ENCODE data around the gene PSMB8. TPM values are rescaled to one million over a fixed set of nuclear protein-coding genes. Genes with fewer than 3 reads are reported as not detected.

PSMB8 gene
- total RNA-seq, 2 experiments from 2014 or later: 142 to 216 TPM

DNA sequence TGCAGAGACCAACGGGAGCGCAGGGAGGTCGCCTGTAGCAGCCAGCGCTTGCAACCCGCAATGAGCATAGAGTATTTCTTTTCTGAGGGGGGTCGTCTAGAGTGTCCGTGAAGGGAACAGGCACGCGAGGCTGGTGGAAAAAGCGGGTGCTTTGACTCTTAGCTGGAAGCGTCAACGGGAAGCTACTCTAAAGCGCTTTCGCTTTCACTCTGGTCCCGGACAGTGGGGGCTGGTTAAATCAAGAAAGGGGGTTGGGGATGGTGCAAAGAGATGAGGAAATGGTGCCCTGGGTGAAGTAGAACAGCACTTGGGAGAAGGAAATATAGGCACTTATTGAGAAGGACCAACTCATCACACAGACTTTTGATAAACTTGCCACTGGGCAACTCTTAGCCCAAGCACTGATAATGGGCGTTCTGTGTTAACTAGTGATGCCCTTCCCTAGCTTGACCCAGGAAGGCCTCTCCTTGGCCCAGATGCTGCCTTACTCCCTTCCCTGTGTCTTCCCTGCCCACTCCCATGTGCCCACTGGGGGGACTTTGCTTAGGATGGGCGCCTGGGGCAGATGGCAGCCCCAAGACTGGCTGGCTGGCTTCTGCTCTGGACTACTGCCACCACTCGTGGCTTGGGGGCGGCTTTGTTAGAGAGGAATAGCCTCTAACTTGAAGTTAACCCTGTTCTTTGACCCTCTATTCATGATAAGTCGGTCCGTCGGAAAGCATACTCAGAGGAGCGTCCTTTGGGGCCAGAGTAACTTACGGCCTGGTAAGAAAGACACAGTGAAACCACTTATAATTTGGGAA is 10.7 kb upstream of the PSMB8 start:
- Histone ChIP-seq H3K9me3 (ENCODE audit: low read length) (no peaks in the 10 kb centered on the region), H3K36me3 (ENCODE audit: insufficient read depth, low read length) (peaks cover 53% of the 10 kb centered on the region), H4K20me1 (ENCODE audit: insufficient read depth, low read length) (no peaks in the 10 kb centered on the region), H3K9me2 (ENCODE audit: insufficient read depth, low read length) (no peaks in the 10 kb centered on the region), H3K4me3 (ENCODE audit: low read depth, low read length, poor library complexity, severe bottlenecking) (peak overlapping the region; percentile 83), H3K4me2 (ENCODE audit: low read length) (peak overlapping the region; percentile 99), H2AFZ (ENCODE audit: low read length) (peak overlapping the region; percentile 49; the same call in 1 of the 2 replicates), H3K79me2 (ENCODE audit: insufficient read depth, low read depth, low read length) (peaks cover 42% of the 10 kb centered on the region), H3K4me1 (ENCODE audit: insufficient read depth, low read length, poor library complexity, severe bottlenecking) (peaks cover 65% of the 10 kb centered on the region), H3K27ac (ENCODE audit: low read depth, low read length, poor library complexity, severe bottlenecking) (peak overlapping the region; percentile 83)
- ChIA-PET CTCF (ENCODE audit: unreplicated experiment) (interaction anchor here (0.5 to 4.7 kb wide), 6 partner anchors 13 to 662 kb away, joined by 3 to 17 read pairs (median 4); partner anchors contain the start of genes GPSM3 and TAP2), POLR2A (interaction anchor here (0.6 to 7.7 kb wide), 11 partner anchors 10 to 458 kb away, joined by 3 to 88 read pairs (median 5); partner anchors contain the start of genes PSMB8 and TAP2)
- no peak for TF ChIP-seq EZH2phosphoT487 (IDR thresholded peaks at IDR 0.05; ENCODE audit: borderline replicate concordance, low read depth, low read length)
- TF ChIP-seq, protein P1, sequence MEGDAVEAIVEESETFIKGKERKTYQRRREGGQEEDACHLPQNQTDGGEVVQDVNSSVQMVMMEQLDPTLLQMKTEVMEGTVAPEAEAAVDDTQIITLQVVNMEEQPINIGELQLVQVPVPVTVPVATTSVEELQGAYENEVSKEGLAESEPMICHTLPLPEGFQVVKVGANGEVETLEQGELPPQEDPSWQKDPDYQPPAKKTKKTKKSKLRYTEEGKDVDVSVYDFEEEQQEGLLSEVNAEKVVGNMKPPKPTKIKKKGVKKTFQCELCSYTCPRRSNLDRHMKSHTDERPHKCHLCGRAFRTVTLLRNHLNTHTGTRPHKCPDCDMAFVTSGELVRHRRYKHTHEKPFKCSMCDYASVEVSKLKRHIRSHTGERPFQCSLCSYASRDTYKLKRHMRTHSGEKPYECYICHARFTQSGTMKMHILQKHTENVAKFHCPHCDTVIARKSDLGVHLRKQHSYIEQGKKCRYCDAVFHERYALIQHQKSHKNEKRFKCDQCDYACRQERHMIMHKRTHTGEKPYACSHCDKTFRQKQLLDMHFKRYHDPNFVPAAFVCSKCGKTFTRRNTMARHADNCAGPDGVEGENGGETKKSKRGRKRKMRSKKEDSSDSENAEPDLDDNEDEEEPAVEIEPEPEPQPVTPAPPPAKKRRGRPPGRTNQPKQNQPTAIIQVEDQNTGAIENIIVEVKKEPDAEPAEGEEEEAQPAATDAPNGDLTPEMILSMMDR (conservative IDR thresholded peaks at IDR 0.05; ENCODE audit: low read length): no peak
- DNase-seq (ENCODE audit: low spot score): peak; percentile 74
- BruUV-seq (replicated peaks): TSS peak; percentile 64
- intact Hi-C loops (cut with micrococcal nuclease; ENCODE audit: unreplicated experiment): loop anchor here (1.0 kb wide), 3 partner anchors 10 to 16 kb away; partner anchors contain the start of genes PSMB8 and TAP2

DNA sequence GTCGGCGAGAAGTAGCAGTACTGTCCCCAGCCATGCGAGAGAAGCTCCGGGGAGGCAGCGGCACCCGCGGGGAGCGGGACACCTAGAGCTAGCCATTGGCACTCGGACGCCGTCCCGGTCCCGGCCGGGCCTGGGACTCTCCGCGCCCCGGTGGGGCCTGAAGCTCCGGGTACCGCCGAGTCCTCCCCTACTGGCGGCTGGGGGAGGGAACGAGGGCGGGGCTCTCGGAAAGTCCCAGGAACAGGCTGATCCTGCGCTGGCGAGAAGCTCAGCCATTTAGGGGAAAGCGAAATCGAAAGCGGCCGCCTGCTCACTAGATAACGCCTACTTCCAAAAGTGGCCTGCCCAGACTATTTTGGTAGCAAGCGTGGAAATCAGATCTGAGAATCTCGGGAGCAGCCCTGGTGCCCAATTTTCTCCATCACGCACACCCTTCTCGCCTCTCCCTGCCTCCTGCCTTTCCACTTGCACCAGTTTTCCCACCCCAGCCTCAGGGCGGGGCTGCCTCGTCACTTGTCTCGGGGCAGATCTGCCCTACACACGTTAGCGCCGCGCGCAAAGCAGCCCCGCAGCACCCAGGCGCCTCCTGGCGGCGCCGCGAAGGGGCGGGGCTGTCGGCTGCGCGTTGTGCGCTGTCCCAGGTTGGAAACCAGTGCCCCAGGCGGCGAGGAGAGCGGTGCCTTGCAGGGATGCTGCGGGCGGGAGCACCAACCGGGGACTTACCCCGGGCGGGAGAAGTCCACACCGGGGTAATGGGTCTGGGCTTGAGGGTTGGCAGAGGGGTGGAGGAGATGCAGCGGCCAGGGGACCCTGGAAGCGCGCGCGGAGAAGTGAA is 9.9 kb upstream of the PSMB8 start, which contains the start of the genes PSMB9 and TAP1:
Gene PSMB9 (plus strand): TSS at position 652 of the 835 bp plus-strand sequence. CDS start 38 bp downstream, at position 690.
Gene TAP1 (minus strand): TSS at position 164 of the 835 bp plus-strand sequence. CDS start 68 bp downstream, at position 96.
- H3K4me1 ChIP-seq (ENCODE audit: insufficient read depth, low read length, poor library complexity, severe bottlenecking): peaks cover 58% of the 10 kb centered on the region
- peaks cover 50% of the 10 kb centered on the region for H3K36me3 ChIP-seq (ENCODE audit: insufficient read depth, low read length)
- DNase-seq (ENCODE audit: low spot score): peak; percentile 94
- peak within 1 kb of the TSS; percentile 99 for H3K4me2 ChIP-seq (ENCODE audit: low read length)
- H3K79me2 ChIP-seq (ENCODE audit: insufficient read depth, low read depth, low read length): peaks cover 42% of the 10 kb centered on the region
- intact Hi-C loops (cut with micrococcal nuclease; ENCODE audit: unreplicated experiment): loop anchor here (1.0 kb wide), 3 partner anchors 9 to 15 kb away; partner anchors contain the start of genes PSMB8 and TAP2
- H4K20me1 ChIP-seq (ENCODE audit: insufficient read depth, low read length): no peaks in the 10 kb centered on the region
- ChIA-PET CTCF (ENCODE audit: unreplicated experiment) (interaction anchor here (0.6 to 1.5 kb wide), 5 partner anchors 9 to 661 kb away, joined by 3 to 6 read pairs (median 4); partner anchors contain the start of genes GPSM3 and TAP2), POLR2A (interaction anchor here (0.6 to 7.7 kb wide), 13 partner anchors 9 to 753 kb away, joined by 3 to 88 read pairs (median 4); partner anchors contain the start of genes PSMB8 and TAP2)
- no TSS peak for BruUV-seq (replicated peaks)
- TF ChIP-seq, protein P1 (conservative IDR thresholded peaks at IDR 0.05; ENCODE audit: low read length): peak; percentile 81
- no peak for TF ChIP-seq EZH2phosphoT487 (IDR thresholded peaks at IDR 0.05; ENCODE audit: borderline replicate concordance, low read depth, low read length)
- H3K27ac ChIP-seq (ENCODE audit: low read depth, low read length, poor library complexity, severe bottlenecking): peak within 1 kb of the TSS; percentile 83
- no peaks in the 10 kb centered on the region for H3K9me2 ChIP-seq (ENCODE audit: insufficient read depth, low read length)
- peak within 1 kb of the TSS; percentile 49 for H2AFZ ChIP-seq (ENCODE audit: low read length)
- no peaks in the 10 kb centered on the region for H3K9me3 ChIP-seq (ENCODE audit: low read length)
- peak within 1 kb of the TSS; percentile 83 for H3K4me3 ChIP-seq (ENCODE audit: low read depth, low read length, poor library complexity, severe bottlenecking)
